ENCODE data around the gene SLC52A3. TPM values are rescaled to one million over a fixed set of nuclear protein-coding genes. Genes with fewer than 3 reads are reported as not detected.

The SLC52A3 gene
- total RNA-seq, 1 donor from 2014 or later = 0.46 TPM

- no peak overlapping the region for H3K4me3 ChIP-seq (ENCODE audit: low read depth, low read length)
- no peak for DNase-seq (ENCODE audit: low read depth)
- TF ChIP-seq CTCF (conservative IDR thresholded peaks at IDR 0.05; ENCODE audit: low read depth, low read length) = no peak
These were observed 46.4 kb downstream of the SLC52A3 start for GRCh38 chr20:721876-722275.

GRCh38 chr20:719816-720215, 48.5 kb downstream of the SLC52A3 start:
- DNase-seq (ENCODE audit: low read depth) = no peak
- no peak overlapping the region for H3K4me3 ChIP-seq (ENCODE audit: low read depth, low read length)
- no peak for TF ChIP-seq CTCF (conservative IDR thresholded peaks at IDR 0.05; ENCODE audit: low read depth, low read length)

GRCh38 chr20:719068-719467, 49.2 kb downstream of the SLC52A3 start:
- no peak overlapping the region for H3K4me3 ChIP-seq (ENCODE audit: low read depth, low read length)
- no peak for TF ChIP-seq CTCF (conservative IDR thresholded peaks at IDR 0.05; ENCODE audit: low read depth, low read length)
- DNase-seq (ENCODE audit: low read depth) = no peak

GRCh38 chr20:717832-718231, 50.5 kb downstream of the SLC52A3 start:
- TF ChIP-seq CTCF (conservative IDR thresholded peaks at IDR 0.05; ENCODE audit: low read depth, low read length) = no peak
- DNase-seq (ENCODE audit: low read depth) = no peak
- H3K4me3 ChIP-seq (ENCODE audit: low read depth, low read length) = no peak overlapping the region

- H3K4me3 ChIP-seq (ENCODE audit: low read depth, low read length) = no peak overlapping the region
- DNase-seq (ENCODE audit: low read depth) = no peak
- TF ChIP-seq CTCF (conservative IDR thresholded peaks at IDR 0.05; ENCODE audit: low read depth, low read length) = no peak
These were observed 51.0 kb downstream of the SLC52A3 start for GRCh38 chr20:717271-717670.

- no peak for TF ChIP-seq CTCF (conservative IDR thresholded peaks at IDR 0.05; ENCODE audit: low read depth, low read length)
- no peak for DNase-seq (ENCODE audit: low read depth)
These were observed 53.8 kb downstream of the SLC52A3 start for GRCh38 chr20:714453-714852.

GRCh38 chr20:711576-711975, 56.7 kb downstream of the SLC52A3 start:
- TF ChIP-seq CTCF (conservative IDR thresholded peaks at IDR 0.05; ENCODE audit: low read depth, low read length) = no peak
- DNase-seq (ENCODE audit: low read depth) = no peak
- H3K4me3 ChIP-seq (ENCODE audit: low read depth, low read length) = no peak overlapping the region

More at GRCh38 chr20:714453-714852, 53.8 kb downstream of the SLC52A3 start:
- no peak overlapping the region for H3K4me3 ChIP-seq (ENCODE audit: low read depth, low read length)
